NCI-H82 (cell line): ENCODE measurements around the gene ARSI.

Source experiments
- DNase-seq: peaks from one replicate; lab custom pipeline; 2025; lab: John Stamatoyannopoulos, UW

The ARSI gene

GRCh38 chr5:150293091-150293941 lies 9.4 kb downstream of the ARSI start:
- DNase-seq = peak; percentile 6

GRCh38 chr5:150291388-150292385 lies 11.0 kb downstream of the ARSI start:
- DNase-seq = peak; percentile 45

GRCh38 chr5:150289551-150290390 lies 12.9 kb downstream of the ARSI start, which contains the start of gene CAMK2A:
TSS of gene CAMK2A (minus strand) at chr5:150289773. CDS start at chr5:150289625, 148 bp downstream.
- DNase-seq = peak; percentile 50

- DNase-seq = no peak
Measured at GRCh38 chr5:150288791-150289190, 13.9 kb downstream of the ARSI start.

- DNase-seq = no peak
Measured at GRCh38 chr5:150288361-150288760, 14.3 kb downstream of the ARSI start.

GRCh38 chr5:150286820-150287219 lies 15.9 kb downstream of the ARSI start:
- peak; percentile 66 for DNase-seq

GRCh38 chr5:150285114-150285513 lies 17.6 kb downstream of the ARSI start:
- no peak for DNase-seq

- no peak for DNase-seq
Measured at GRCh38 chr5:150284311-150284710, 18.4 kb downstream of the ARSI start.

GRCh38 chr5:150283904-150284303 lies 18.8 kb downstream of the ARSI start:
- no peak for DNase-seq

GRCh38 chr5:150281987-150282386 lies 20.7 kb downstream of the ARSI start:
- DNase-seq = no peak

GRCh38 chr5:150279330-150280020 lies 23.2 kb downstream of the ARSI start:
- DNase-seq = no peak

GRCh38 chr5:150278916-150279315 lies 23.8 kb downstream of the ARSI start:
- no peak for DNase-seq

GRCh38 chr5:150278046-150278730 lies 24.5 kb downstream of the ARSI start:
- peak; percentile 14 for DNase-seq

GRCh38 chr5:150277043-150277442 lies 25.7 kb downstream of the ARSI start:
- no peak for DNase-seq

GRCh38 chr5:150274811-150275210 lies 27.9 kb downstream of the ARSI start:
- no peak for DNase-seq

GRCh38 chr5:150272531-150272930 lies 30.2 kb downstream of the ARSI start:
- DNase-seq = peak; percentile 90

- no peak for DNase-seq
Measured at GRCh38 chr5:150271923-150272322, 30.8 kb downstream of the ARSI start.

GRCh38 chr5:150271296-150271692 lies 31.4 kb downstream of the ARSI start:
- no peak for DNase-seq

- DNase-seq = peak; percentile 19
Measured at GRCh38 chr5:150270541-150271295, 32.0 kb downstream of the ARSI start.

- no peak for DNase-seq
Measured at GRCh38 chr5:150266871-150267291, 35.8 kb downstream of the ARSI start.
